ENCODE measurements around the gene MRPL55. TPM values are rescaled to one million over a fixed set of nuclear protein-coding genes. Genes with fewer than 3 reads are reported as not detected.

Gene MRPL55
- total RNA-seq, 2 donors from 2014 or later: 33.0 to 60.7 TPM

- no peaks in the 10 kb centered on the region for H3K4me1 ChIP-seq
Observed at GRCh38 chr1:228152097-228152917, 43.2 kb upstream of the MRPL55 start.

DNA sequence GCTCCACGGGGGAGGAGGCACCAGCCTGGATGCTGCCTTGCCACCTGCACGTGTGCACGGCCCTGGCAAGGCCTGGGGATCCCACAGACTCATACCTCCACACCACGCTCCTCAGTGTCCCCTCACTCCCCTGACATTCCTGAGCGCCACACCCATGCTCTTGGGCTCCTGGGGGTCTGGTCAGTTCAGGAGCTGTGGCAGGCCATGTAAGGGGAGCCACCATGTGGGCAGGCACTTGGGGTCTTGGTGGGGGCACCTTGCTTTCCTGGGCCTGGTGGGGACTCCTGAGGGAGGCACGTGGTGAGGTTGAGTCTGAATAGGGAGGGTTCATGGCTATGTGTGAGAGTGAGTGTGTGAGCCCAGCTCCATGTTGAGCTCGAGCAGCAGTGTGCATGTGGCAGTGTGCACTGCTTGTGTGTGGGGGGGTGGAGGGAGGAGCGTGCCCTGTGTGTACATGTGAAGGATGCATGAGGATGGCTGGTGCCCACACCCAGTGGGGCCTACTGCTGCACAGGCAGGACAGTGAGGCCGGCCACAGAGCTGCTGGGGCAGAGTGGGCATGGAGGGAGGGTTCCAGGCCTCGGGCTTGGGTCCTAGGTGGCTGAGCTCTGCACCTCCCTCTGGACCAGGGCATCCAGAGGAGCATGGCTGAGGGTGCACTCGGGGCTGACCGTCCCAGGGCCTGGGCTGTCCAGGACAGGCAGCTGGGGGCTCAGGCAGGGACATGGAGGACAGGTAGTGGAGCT lies 42.3 kb upstream of the MRPL55 start:
- H3K27ac ChIP-seq: no peak overlapping the region
- H3K27me3 ChIP-seq: no peaks in the 10 kb centered on the region
- H3K9ac ChIP-seq (ENCODE audit: low read depth in 2 of 2, low read length in 2 of 2): peak overlapping the region in 1 of 2 donors; percentile 55
- no peak overlapping the region for H3K4me3 ChIP-seq
- H3K36me3 ChIP-seq: no peaks in the 10 kb centered on the region
- DNase-seq: no peak
- no peaks in the 10 kb centered on the region for H3K9me3 ChIP-seq
- H3K4me1 ChIP-seq: no peaks in the 10 kb centered on the region
- intact Hi-C loops (cut with DNase I): no loop called here
- no peak for TF ChIP-seq CTCF (IDR thresholded peaks at IDR 0.05)

More at GRCh38 chr1:228152097-228152917, 43.2 kb upstream of the MRPL55 start:
- H3K4me3 ChIP-seq: no peak overlapping the region
- H3K9ac ChIP-seq (ENCODE audit: low read depth in 2 of 2, low read length in 2 of 2): no peak overlapping the region
- no peak overlapping the region for H3K27ac ChIP-seq
- no peaks in the 10 kb centered on the region for H3K9me3 ChIP-seq
- H3K27me3 ChIP-seq: no peaks in the 10 kb centered on the region
- intact Hi-C loops (cut with DNase I): no loop called here
- DNase-seq: no peak
- H3K36me3 ChIP-seq: no peaks in the 10 kb centered on the region
- no peak for TF ChIP-seq CTCF (IDR thresholded peaks at IDR 0.05)

GRCh38 chr1:228150461-228151179 lies 41.5 kb upstream of the MRPL55 start:
- Histone ChIP-seq H3K9me3 (no peaks in the 10 kb centered on the region), H3K36me3 (no peaks in the 10 kb centered on the region), H3K27ac (peak overlapping the region; percentile 47), H3K27me3 (no peaks in the 10 kb centered on the region), H3K9ac (ENCODE audit: low read depth in 2 of 2, low read length in 2 of 2) (peak overlapping the region; percentile 34 to 55), H3K4me1 (no peaks in the 10 kb centered on the region), H3K4me3 (no peak overlapping the region)
- peak; percentile 50 for DNase-seq
- TF ChIP-seq CTCF (IDR thresholded peaks at IDR 0.05): no peak
- intact Hi-C loops (cut with DNase I): no loop called here

- TF ChIP-seq CTCF (IDR thresholded peaks at IDR 0.05): no peak
- Histone ChIP-seq H3K9me3 (no peaks in the 10 kb centered on the region), H3K4me3 (no peak overlapping the region), H3K36me3 (no peaks in the 10 kb centered on the region), H3K4me1 (no peaks in the 10 kb centered on the region), H3K27me3 (no peaks in the 10 kb centered on the region), H3K27ac (peak overlapping the region; percentile 47), H3K9ac (ENCODE audit: low read depth in 2 of 2, low read length in 2 of 2) (peak overlapping the region; percentile 34 to 39)
- DNase-seq: peak; percentile 17
- intact Hi-C loops (cut with DNase I): no loop called here
Observed at GRCh38 chr1:228150120-228150460, 41.0 kb upstream of the MRPL55 start.

- Histone ChIP-seq H3K27ac (peak within 1 kb of the TSS; percentile 47), H3K27me3 (no peaks in the 10 kb centered on the region), H3K4me3 (no peak within 1 kb of the TSS), H3K9ac (ENCODE audit: low read depth in 2 of 2, low read length in 2 of 2) (peak within 1 kb of the TSS; percentile 34 to 55), H3K4me1 (no peaks in the 10 kb centered on the region), H3K9me3 (no peaks in the 10 kb centered on the region), H3K36me3 (no peaks in the 10 kb centered on the region)
- TF ChIP-seq CTCF (IDR thresholded peaks at IDR 0.05): no peak
- no peak for DNase-seq
- intact Hi-C loops (cut with DNase I): no loop called here
Observed at GRCh38 chr1:228149406-228150119, 40.5 kb upstream of the MRPL55 start, which contains the start of gene GJC2. GJC2 (plus strand) TSS chr1:228149930; CDS start chr1:228157759, 7,829 bp downstream.

All from colonic mucosa (tissue), 4 donors.